A673 (cell line): ENCODE results near the gene KDR. TPM values are rescaled to one million over a fixed set of nuclear protein-coding genes. Genes with fewer than 3 reads are reported as not detected.

Experiments
- BruUV-seq: library from RNA; stranded (reverse); fragments of 400-500 nt; replicated peaks from 2 replicates; lab custom pipeline; 2021; lab: Mats Ljungman, UMichigan
- CTCF ChIA-PET: fragments of 300-600 bp; sonication (Branson Sonifier 250); formaldehyde crosslinking; loops from one replicate; lab custom pipeline; 2022; ENCODE audit warnings: antibody characterized with exemption; lab: Charles Lee
- POLR2A ChIA-PET: fragments of 300-600 bp; sonication (Branson Sonifier 250); formaldehyde crosslinking; loops from one replicate; lab custom pipeline; 2022; ENCODE audit warnings: antibody characterized with exemption; ENCODE audit not compliant: low non-redundant PET; lab: Charles Lee
- DNase-seq: peaks from one replicate; pipeline ENCODE4 v3.0.0-alpha.2; 2015; ENCODE audit warnings: low spot score
- H3K27ac ChIP-seq: fragments of 200-600 bp; sonication (generic); 2 replicates; pipeline ENCODE4 v1.5.1; 2016; ENCODE audit warnings: mixed run types, low read depth, mild to moderate bottlenecking, mixed read lengths, antibody characterized with exemption, low read length; ENCODE audit not compliant: poor library complexity, severe bottlenecking
- H3K27me3 ChIP-seq: fragments of 200-600 bp; sonication (generic); replicated peaks from 2 replicates; pipeline ENCODE4 v1.6.1; 2017; ENCODE audit warnings: mixed run types, low read depth, mild to moderate bottlenecking, mixed read lengths, antibody characterized with exemption, low read length; ENCODE audit not compliant: insufficient read depth, poor library complexity
- H3K36me3 ChIP-seq: fragments of 200-600 bp; sonication (generic); 2 replicates; pipeline ENCODE4 v1.6.1; 2016; ENCODE audit warnings: mixed run types, mild to moderate bottlenecking, mixed read lengths, antibody characterized with exemption, low read length; ENCODE audit not compliant: insufficient read depth, poor library complexity, severe bottlenecking
- H3K4me1 ChIP-seq: fragments of 200-600 bp; sonication (generic); 2 replicates; pipeline ENCODE4 v1.6.1; 2017; ENCODE audit warnings: mixed run types, mild to moderate bottlenecking, mixed read lengths, antibody characterized with exemption, low read length; ENCODE audit not compliant: insufficient read depth, poor library complexity, severe bottlenecking
- H3K4me3 ChIP-seq: fragments of 200-600 bp; sonication (generic); 2 replicates; pipeline ENCODE4 v1.5.1; 2016; ENCODE audit warnings: low read depth, mixed run types, mild to moderate bottlenecking, mixed read lengths, low read length; ENCODE audit not compliant: poor library complexity, severe bottlenecking
- H3K9me3 ChIP-seq: fragments of 200-600 bp; sonication (generic); 2 replicates; pipeline ENCODE4 v1.6.1; 2016; ENCODE audit warnings: mixed run types, low read depth, mild to moderate bottlenecking, mixed read lengths, antibody characterized with exemption, low read length; ENCODE audit not compliant: poor library complexity, severe bottlenecking
- CTCF ChIP-seq: fragments of 300-800, 200-600 bp; sonication (generic); conservative IDR thresholded peaks from 2 replicates; pipeline ENCODE4 v1.5.1; 2017; ENCODE audit warnings: low read depth, mild to moderate bottlenecking, antibody characterized with exemption, low read length, moderate library complexity, mixed read lengths
- EZH2 ChIP-seq: fragments of 200-600 bp; sonication (generic); IDR thresholded peaks from 2 replicates; pipeline ENCODE4 v1.6.1; 2017; ENCODE audit warnings: borderline replicate concordance, low read depth, mild to moderate bottlenecking, mixed read lengths, antibody characterized with exemption, low read length; ENCODE audit not compliant: poor library complexity, severe bottlenecking
- intact Hi-C: fragments of 100-400 bp; cut with micrococcal nuclease; formaldehyde crosslinking; loops from one replicate; pipeline ENCODE4 v1.10.0; 2022; ENCODE audit not compliant: unreplicated experiment
- total RNA-seq: library from RNA; stranded (reverse); gene quantifications from 2 replicates; pipeline ENCODE4 v1.2.3, GENCODE V29; 2021

KDR gene
- total RNA-seq, 1 experiment from 2014 or later: 0.47 TPM

GRCh38 chr4:55170462-55170861 is 45.1 kb upstream of the KDR start:
- intact Hi-C loops: loop anchor here (10.0 kb wide), 1 partner anchor 166 kb away; no protein-coding TSS in a partner anchor
- no peaks in the 10 kb centered on the region for H3K27me3 ChIP-seq
- TF ChIP-seq EZH2 (no peak), CTCF (no peak)
- no peaks in the 10 kb centered on the region for H3K36me3 ChIP-seq
- DNase-seq: no peak
- no peak overlapping the region for H3K4me3 ChIP-seq
- ChIA-PET CTCF (no interaction called here), POLR2A (no interaction called here)
- no peak overlapping the region for H3K27ac ChIP-seq
- no peaks in the 10 kb centered on the region for H3K9me3 ChIP-seq
- H3K4me1 ChIP-seq: peaks cover 7% of the 10 kb centered on the region
- BruUV-seq: no TSS peak

GRCh38 chr4:55169352-55169961 is 44.1 kb upstream of the KDR start:
- Histone ChIP-seq H3K4me1 (peaks cover 7% of the 10 kb centered on the region), H3K27ac (no peak overlapping the region), H3K9me3 (no peaks in the 10 kb centered on the region), H3K4me3 (no peak overlapping the region), H3K36me3 (no peaks in the 10 kb centered on the region), H3K27me3 (no peaks in the 10 kb centered on the region)
- no TSS peak for BruUV-seq
- CTCF ChIA-PET: interaction anchor here (0.8 kb wide), 1 partner anchor 90 kb away, joined by 7 read pairs; no protein-coding TSS in a partner anchor
- intact Hi-C loops: no loop called here
- DNase-seq: peak; percentile 41
- POLR2A ChIA-PET: no interaction called here
- TF ChIP-seq EZH2: no peak
- no peak for TF ChIP-seq CTCF

GRCh38 chr4:55162396-55162795 is 37.0 kb upstream of the KDR start:
- ChIA-PET POLR2A (no interaction called here), CTCF (no interaction called here)
- Histone ChIP-seq H3K27me3 (no peaks in the 10 kb centered on the region), H3K9me3 (no peaks in the 10 kb centered on the region), H3K4me1 (no peaks in the 10 kb centered on the region), H3K4me3 (no peak overlapping the region), H3K27ac (no peak overlapping the region), H3K36me3 (no peaks in the 10 kb centered on the region)
- no peak for DNase-seq
- TF ChIP-seq CTCF (no peak), EZH2 (no peak)
- intact Hi-C loops: no loop called here
- BruUV-seq: no TSS peak
